Measurements from ENCODE around the gene COL4A2.

Gene COL4A2

DNA sequence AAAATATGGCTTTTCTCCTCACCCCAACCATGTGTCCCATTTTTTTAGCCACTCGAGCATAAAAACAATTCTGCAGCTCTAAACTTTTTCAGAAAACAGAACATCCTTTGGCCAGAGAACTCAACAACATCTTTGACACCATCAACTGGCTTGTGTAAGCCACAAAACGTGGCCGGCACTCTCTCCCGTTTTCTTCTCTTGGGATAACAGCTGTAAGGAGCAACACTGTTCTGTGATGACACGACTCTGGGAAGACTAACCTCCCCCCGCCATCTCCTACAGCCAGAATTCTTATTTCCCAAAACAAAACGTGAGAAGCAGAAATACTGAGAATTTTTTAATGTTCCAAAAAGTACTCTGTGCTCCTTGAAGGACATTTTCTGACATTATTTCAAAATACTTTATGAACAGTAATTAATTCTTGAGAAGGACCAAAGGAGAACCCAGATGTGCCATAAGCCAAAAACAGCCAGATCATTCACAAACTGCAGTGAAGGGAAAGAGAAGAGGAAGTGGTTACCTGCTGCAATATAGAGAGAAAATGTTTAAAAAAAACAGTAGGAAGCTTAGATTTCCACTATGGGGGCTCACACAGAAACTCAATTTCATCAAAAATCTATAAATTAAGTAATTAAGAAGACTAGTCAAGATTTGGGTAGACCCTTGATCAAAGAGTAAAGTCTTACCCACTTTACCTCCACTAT, 25.9 kb upstream of the COL4A2 start:
- peaks cover 5 to 14% of the 10 kb centered on the region in 2 donors for H3K9me3 Mint-ChIP-seq
- ATAC-seq (no peak), DNase-seq (no peak)
- H3K27ac Mint-ChIP-seq: no peak overlapping the region
- peaks cover 63% of the 10 kb centered on the region for H3K27me3 Mint-ChIP-seq
- peak overlapping the region; percentile 8 to 34 for H3K4me3 Mint-ChIP-seq
- H3K4me1 Mint-ChIP-seq: peaks cover 13% of the 10 kb centered on the region

DNA sequence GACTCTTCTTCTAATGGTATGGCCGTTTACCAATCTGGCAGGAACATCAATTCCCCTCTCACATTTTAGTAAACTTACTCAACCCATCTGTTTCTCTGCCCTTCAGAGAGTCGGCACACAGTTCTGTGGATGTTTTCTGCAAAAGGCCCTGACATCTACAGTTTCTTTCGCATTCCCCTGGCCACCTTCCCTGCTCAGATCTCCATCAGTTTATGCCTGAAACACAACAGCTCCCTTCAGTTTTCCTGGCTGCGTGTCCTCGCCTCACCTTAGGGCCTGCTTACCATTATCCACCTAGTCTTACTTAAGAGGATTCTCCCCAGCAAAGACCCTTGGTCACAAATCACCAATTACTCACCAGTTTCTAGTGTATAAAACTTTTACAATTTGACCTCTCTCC, 25.3 kb upstream of the COL4A2 start:
- peaks cover 13% of the 10 kb centered on the region for H3K4me1 Mint-ChIP-seq
- peaks cover 5 to 14% of the 10 kb centered on the region in 2 donors for H3K9me3 Mint-ChIP-seq
- ATAC-seq (no peak), DNase-seq (no peak)
- H3K27ac Mint-ChIP-seq: no peak overlapping the region
- peaks cover 66% of the 10 kb centered on the region for H3K27me3 Mint-ChIP-seq
- no peak overlapping the region for H3K4me3 Mint-ChIP-seq

DNA sequence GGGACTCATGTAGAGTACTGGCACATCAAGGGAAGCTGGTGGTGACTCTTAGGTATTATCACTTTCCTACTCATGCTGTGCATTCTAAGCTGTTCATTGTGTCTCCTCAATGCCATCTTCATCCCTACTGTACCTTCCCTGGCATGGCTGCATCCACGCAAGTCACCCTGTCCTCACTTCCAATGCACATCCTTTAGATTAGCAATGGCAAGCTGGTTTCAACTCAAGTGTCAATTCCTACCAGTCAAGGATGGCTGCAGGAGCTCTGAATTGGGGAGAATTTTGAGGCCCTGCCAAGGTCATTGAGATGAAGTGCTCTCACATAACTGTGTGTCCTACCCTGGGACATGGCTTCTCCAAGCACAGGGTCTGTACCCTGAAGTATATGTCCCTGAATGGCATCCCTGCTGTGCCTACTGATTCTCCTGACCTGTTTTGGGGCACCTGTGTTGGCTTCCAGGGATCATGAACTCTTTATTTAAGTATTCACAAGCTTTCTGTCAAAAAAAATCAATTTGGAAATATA, 24.7 kb upstream of the COL4A2 start:
- DNase-seq: no peak
- ATAC-seq: no peak
- no peak overlapping the region for H3K27ac Mint-ChIP-seq
- H3K4me1 Mint-ChIP-seq: peaks cover 13% of the 10 kb centered on the region
- peaks cover 5 to 14% of the 10 kb centered on the region in 2 donors for H3K9me3 Mint-ChIP-seq
- no peak overlapping the region for H3K4me3 Mint-ChIP-seq
- peaks cover 67% of the 10 kb centered on the region for H3K27me3 Mint-ChIP-seq

DNA sequence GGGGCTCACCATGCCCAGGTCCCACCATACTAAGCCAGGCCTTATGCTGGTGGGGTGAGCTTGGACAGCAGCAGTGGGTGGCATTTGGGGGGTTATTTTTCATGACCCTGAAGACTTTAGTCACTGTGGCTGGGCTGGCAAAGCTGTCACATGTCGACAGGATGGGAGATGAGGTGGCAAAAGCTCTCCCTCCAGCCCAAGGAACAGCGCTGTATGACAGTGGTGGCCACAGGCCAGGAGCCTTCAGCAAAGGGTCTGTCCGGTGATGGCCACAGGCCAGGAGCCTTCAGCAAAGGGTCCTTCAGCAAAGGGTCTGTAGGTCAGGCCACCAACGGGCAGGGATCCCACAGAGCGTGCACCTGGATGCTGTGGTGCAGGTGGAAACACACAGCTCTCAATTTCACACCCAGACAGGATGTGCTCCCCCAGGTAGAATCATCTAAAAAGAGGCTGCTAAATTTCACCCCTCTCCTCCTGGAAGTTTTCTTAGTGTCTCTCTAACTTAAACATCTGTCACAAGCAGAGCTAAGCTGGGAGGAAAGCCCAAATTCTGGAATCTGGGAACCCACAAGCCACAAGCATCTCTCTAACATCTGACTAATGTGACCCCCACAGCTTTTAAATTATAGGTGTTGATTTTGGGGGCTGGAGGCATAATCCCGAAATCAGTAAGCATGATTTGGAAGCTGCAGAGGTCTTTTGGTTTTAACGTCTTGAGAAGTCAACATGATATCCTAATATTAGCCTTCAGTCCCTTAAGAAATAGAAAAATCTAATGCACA, 23.2 kb upstream of the COL4A2 start:
- H3K27me3 Mint-ChIP-seq: peaks cover 63% of the 10 kb centered on the region
- no peak for DNase-seq
- no peak overlapping the region for H3K4me3 Mint-ChIP-seq
- H3K27ac Mint-ChIP-seq: no peak overlapping the region
- peaks cover 13% of the 10 kb centered on the region for H3K4me1 Mint-ChIP-seq
- no peak for ATAC-seq
- H3K9me3 Mint-ChIP-seq: peaks cover 5 to 14% of the 10 kb centered on the region in 2 donors

DNA sequence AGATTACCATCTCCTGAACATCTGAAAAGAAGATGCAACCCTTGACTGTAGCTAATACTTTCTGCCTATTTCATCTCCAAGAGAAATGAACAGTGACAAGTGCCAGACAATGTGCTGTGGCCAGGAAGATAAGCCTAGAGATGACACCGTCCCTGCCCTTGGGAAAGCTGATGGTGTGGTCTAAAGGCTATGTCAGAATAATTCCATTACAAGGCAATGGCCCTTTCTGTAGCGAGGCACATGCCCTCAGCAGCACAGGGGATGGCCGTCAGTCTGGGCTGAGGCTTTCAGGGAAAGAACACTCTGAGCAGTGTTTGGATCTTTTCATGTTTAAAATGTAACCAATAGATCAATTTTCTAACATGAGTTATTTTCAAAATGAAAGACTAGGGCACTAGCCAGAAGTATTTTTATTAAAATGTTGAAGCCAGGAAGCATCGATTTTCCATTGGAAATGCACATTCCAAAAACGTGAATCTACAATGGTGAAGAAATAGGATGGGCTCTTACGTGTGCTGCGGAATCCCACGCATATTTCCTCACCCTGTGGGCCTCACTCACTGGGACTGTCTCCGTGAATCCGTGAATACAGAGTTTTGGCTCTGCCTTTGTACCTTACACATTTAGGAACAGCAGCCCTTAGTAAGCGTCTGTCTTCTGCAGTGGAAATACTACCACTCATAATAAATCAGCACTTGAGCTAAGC, 22.2 kb upstream of the COL4A2 start:
- H3K9me3 Mint-ChIP-seq: peaks cover 5 to 14% of the 10 kb centered on the region in 2 donors
- peaks cover 66% of the 10 kb centered on the region for H3K27me3 Mint-ChIP-seq
- H3K4me1 Mint-ChIP-seq: peaks cover 13% of the 10 kb centered on the region
- no peak overlapping the region for H3K27ac Mint-ChIP-seq
- H3K4me3 Mint-ChIP-seq: no peak overlapping the region
- no peak for DNase-seq
- ATAC-seq: no peak

DNA sequence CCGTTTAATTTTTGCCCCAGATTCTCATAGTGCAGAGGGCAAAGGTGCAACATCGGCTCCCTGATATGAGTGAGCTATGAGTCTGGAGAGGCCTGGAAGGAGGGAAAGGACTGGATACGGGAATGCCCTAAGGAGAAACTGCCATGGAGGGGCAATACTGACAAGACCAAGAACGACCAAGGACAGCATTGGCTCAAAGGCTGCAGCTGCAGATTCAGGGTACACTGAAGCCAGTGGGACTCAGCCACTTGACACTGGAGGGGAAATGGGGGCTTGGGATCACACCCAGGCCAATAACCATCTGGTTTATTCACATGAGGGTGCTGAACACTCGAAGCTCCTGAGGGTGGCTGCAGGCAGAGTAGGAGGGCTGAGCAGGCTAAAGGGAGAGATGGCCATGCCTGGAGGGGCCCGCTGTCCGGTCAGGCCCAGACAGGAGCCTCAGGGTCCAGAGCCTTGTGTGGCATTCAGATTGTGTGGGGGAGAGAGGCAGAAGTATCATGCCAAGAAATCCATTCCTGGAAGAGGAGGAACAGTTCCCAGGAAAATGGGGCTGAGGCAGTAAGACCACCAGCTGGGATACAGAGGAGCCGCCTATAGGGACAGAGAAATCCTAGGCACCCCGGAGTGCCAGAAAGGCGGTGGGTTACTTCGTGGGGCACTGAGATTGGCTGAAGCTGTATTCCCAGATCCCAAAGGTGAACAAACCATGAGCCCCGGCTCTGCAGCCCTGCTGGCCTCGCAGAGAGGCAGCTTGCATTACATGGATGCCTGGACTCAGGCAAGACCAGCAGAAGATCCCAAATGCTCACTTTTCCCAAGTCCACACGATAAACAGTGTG, 20.9 kb upstream of the COL4A2 start:
- H3K9me3 Mint-ChIP-seq: peaks cover 5 to 14% of the 10 kb centered on the region in 2 donors
- H3K4me1 Mint-ChIP-seq: peaks cover 5% of the 10 kb centered on the region
- ATAC-seq (no peak), DNase-seq (no peak)
- no peak overlapping the region for H3K4me3 Mint-ChIP-seq
- H3K27me3 Mint-ChIP-seq: peaks cover 76% of the 10 kb centered on the region
- no peak overlapping the region for H3K27ac Mint-ChIP-seq

DNA sequence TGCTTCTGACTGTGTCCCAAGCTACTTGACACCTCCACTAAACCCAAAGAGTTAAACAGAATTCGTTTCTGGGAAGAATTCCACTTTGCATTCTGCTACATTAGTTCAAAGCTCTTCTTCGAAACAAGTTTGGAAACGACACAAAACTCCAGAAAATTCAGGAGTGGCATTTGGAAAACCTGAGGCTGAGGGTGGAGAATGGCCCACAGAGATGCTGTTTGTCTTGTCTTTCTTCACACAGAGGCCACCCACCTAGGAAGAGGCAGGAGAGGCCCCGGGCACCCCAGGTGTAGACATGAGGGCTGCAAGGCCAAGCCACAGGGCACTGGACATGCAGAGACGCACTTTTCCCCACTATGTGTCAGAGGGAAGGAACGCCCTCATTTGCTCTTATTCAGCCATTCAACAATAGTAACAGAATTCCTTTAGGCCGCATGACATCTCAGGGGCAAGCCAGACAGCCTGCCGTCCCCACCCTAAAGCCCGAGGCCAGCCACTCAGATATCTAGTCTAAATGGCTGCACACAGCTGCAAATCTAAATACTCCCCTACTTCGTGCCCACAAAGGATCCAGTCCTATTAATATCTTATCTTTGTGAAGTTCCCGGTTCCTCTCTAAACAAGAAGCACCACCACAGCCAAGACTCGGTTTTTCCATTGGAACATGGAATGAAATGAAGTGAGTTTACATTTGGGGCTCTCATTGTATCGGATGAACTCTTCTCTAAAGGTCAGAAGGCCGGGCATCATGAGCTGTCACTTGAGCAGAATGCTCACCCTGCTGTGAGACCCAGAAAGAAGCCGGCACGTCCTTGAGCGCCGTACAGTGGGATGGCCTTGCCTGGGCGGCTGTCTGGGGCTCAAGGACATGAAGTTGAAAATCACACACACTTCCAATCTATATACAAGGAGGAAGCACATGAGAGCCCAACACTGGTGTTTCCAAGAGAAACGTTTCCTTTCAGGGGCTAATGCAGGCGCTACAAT, 20.0 kb upstream of the COL4A2 start:
- DNase-seq (no peak), ATAC-seq (no peak)
- H3K27ac Mint-ChIP-seq: no peak overlapping the region
- peaks cover 78% of the 10 kb centered on the region for H3K27me3 Mint-ChIP-seq
- peaks cover 5% of the 10 kb centered on the region in 2 donors for H3K9me3 Mint-ChIP-seq
- no peak overlapping the region for H3K4me3 Mint-ChIP-seq
- no peaks in the 10 kb centered on the region for H3K4me1 Mint-ChIP-seq

DNA sequence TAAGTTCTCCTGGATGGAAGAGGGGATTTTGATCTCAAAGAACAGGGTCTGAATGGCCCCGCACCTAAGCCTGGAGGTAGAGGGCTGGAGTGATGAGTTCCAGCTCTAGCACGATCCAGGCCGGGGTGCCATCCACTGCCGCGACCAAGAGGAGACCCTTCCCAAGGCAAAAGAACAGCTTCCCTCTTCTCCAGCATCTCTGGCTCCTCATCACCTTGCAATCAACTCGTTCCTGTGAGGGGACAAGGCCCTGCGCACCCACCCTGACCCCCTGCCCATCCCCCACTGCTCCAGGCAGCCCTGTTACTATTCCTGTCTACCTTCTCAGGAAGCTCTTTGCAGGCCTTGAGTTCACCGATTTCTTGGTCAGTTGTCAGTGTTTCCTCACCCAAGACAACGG, 17.9 kb upstream of the COL4A2 start:
- Mint-ChIP-seq H3K4me1 (no peaks in the 10 kb centered on the region), H3K9me3 (no peaks in the 10 kb centered on the region), H3K27me3 (peaks cover 72% of the 10 kb centered on the region), H3K4me3 (no peak overlapping the region), H3K27ac (no peak overlapping the region)
- ATAC-seq: no peak
- no peak for DNase-seq

DNA sequence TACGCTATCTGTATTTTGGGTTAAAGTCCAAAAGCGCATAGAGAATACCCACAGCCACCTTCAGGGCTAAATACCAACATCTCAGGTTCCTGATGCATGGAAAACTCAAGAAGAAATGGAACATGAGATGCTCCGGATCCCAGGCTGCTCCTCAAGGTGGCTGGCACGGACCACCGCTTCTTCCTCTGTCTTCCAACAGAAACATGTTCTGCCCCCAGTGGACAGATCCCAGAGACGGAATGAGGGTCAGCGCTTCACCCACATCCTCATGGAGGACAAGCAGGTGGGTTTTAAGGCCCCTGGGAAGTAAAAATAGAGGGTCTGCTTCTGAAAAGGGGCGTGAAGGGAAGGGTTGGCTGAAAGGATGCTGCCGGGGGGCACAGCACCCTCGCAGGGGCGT, 17.4 kb upstream of the COL4A2 start:
- Mint-ChIP-seq H3K4me3 (no peak overlapping the region), H3K4me1 (no peaks in the 10 kb centered on the region), H3K27me3 (peaks cover 71% of the 10 kb centered on the region), H3K27ac (no peak overlapping the region), H3K9me3 (no peaks in the 10 kb centered on the region)
- DNase-seq (no peak), ATAC-seq (no peak)

DNA sequence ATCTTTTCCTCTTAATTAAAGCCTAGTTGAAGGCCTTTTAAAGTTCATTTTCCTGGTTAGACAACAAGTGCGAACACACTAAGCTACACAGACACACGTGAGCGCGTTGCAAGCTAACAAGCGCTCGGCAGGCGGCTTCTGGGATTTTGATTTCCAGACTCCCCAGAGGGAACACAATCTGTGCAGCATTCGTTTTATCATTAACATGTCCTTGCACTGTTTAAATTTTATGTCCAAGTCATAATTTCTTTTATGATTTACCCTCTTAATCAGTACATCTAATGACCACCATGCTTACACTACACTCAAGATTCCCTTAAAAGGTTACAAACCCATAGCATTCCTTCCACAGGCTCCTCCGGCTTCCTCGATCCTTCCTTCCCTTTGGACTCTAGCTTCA, 16.9 kb upstream of the COL4A2 start:
- Mint-ChIP-seq H3K27me3 (peaks cover 68% of the 10 kb centered on the region), H3K9me3 (no peaks in the 10 kb centered on the region)
- no peak for ATAC-seq

DNA sequence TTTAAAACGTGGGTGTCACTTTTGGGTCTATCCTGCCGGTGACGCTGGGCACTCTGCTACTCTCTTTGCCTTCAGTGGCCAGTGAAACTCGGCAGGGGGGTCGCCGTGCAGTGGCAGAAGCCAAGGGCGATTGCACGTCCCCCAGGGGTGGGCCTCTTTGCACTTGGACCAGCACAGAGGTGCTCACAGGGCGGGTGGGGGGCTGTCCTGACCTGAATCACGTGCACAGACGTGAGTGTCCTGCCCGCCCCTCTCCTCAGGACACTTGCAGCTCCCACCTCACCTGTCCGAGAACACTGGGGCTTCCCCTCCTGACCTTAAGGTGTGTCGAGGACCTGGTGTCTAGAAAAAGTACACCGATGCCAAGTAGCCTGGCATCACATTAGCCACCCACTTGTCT, 16.3 kb upstream of the COL4A2 start:
- DNase-seq (no peak), ATAC-seq (no peak)
- H3K4me3 Mint-ChIP-seq: no peak overlapping the region
- no peaks in the 10 kb centered on the region for H3K4me1 Mint-ChIP-seq
- no peaks in the 10 kb centered on the region for H3K9me3 Mint-ChIP-seq
- peaks cover 72% of the 10 kb centered on the region for H3K27me3 Mint-ChIP-seq
- no peak overlapping the region for H3K27ac Mint-ChIP-seq

More for the DNA sequence above, 16.9 kb upstream of the COL4A2 start:
- no peak overlapping the region for H3K4me3 Mint-ChIP-seq
- DNase-seq: no peak
- H3K27ac Mint-ChIP-seq: no peak overlapping the region
- no peaks in the 10 kb centered on the region for H3K4me1 Mint-ChIP-seq

DNA sequence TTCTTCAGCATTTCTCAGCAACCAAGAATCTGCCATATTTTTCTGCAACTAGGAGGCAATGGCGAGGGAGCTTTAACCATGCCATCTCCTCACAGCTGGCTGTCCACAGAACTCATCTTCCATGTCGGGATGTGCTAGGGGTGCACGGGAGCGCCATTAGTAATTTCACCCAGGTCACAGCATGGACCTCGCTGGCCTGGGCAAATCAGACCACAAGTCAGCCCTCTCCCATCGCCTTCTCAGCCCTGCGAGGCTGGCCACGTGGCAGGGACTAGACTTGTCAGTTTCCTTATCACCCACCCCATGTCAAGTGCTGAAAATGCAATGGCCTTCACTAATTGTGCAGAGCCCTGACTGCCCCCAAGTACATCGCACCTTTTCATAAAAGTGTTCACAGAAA, 15.8 kb upstream of the COL4A2 start:
- H3K27me3 Mint-ChIP-seq: peaks cover 72% of the 10 kb centered on the region
- H3K27ac Mint-ChIP-seq: no peak overlapping the region
- no peaks in the 10 kb centered on the region for H3K4me1 Mint-ChIP-seq
- no peaks in the 10 kb centered on the region for H3K9me3 Mint-ChIP-seq
- DNase-seq: no peak
- no peak for ATAC-seq
- no peak overlapping the region for H3K4me3 Mint-ChIP-seq

DNA sequence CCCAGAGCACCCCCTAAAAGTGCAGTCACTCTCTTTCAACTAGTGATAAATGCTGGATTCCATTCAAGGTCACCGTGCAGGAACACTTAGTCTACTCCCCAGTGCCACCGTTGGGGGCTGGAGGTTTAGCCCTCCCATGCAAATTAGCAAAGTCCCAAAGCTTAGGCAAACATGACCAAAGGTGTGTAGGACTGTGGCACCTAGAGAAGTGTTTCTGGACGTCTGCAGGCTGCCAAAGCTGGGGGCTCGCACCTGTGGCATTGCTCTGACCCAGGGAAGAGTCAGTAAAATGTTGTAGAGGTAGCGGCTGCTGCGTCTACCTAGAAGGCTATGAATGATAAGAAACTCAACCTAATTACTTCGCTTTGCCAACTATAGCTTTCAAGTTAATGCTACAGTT, 14.0 kb upstream of the COL4A2 start:
- Mint-ChIP-seq H3K4me1 (no peaks in the 10 kb centered on the region), H3K4me3 (no peak overlapping the region), H3K27me3 (peaks cover 76% of the 10 kb centered on the region), H3K9me3 (no peaks in the 10 kb centered on the region), H3K27ac (peak overlapping the region in 1 of 2 donors; percentile 46)
- DNase-seq: no peak
- ATAC-seq: no peak

DNA sequence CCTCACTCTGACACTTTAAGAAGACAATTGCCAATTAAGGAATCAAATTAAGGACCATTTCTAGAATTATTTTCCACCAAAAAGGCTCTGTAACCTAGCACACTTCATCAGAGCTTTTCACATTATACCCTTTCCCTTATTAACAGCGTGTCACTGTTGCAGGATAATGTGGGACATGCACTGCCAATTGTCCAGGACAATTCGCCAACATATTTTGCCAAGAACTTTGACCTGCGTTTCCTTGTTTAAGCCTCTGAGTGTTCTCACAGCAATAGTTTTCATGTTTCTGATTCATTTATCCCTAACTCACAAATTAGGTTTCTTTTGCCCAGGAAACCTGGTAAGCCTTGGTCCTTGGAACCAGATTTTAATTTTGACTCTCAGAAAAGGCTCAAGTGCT, 13.4 kb upstream of the COL4A2 start:
- DNase-seq (no peak), ATAC-seq (no peak)
- H3K4me1 Mint-ChIP-seq: peaks cover 4% of the 10 kb centered on the region
- H3K9me3 Mint-ChIP-seq: no peaks in the 10 kb centered on the region
- no peak overlapping the region for H3K4me3 Mint-ChIP-seq
- H3K27me3 Mint-ChIP-seq: peaks cover 80% of the 10 kb centered on the region
- no peak overlapping the region for H3K27ac Mint-ChIP-seq
